AG08396 (cell line): Measurements from ENCODE around the gene BAZ1B.
"Not testable (repeated sequence)": the region's sequence is repeated elsewhere in the genome, so short reads cannot be mapped to it uniquely, and the experiment has no call there.

Experiments used
- DNase-seq: peaks from one replicate; pipeline ENCODE4 v3.0.0; 2012; ENCODE audit warnings: low spot score, mixed read lengths

The BAZ1B gene

DNA sequence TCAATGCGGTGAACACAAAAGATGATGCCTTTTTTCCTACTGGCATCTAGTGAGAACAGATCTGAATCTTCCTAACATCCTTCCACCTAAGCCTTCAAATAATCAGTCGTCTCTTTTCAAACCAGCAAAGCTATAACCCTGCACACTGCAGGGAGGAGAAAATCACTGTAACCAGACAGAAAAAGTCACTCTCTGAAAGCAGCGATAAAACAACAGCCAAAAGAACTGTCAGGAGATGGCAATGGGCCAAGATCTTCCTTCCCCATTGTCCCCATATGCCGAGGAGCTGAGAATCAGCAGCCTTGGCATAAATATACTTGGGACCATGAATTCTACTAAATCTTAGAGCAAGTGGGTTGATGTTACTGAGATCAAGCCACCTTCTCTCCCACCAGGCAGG, 75.4 kb downstream of the BAZ1B start:
- DNase-seq: no peak

GRCh38 chr7:73443548-73444255, 78.4 kb downstream of the BAZ1B start:
- DNase-seq: no peak

DNA sequence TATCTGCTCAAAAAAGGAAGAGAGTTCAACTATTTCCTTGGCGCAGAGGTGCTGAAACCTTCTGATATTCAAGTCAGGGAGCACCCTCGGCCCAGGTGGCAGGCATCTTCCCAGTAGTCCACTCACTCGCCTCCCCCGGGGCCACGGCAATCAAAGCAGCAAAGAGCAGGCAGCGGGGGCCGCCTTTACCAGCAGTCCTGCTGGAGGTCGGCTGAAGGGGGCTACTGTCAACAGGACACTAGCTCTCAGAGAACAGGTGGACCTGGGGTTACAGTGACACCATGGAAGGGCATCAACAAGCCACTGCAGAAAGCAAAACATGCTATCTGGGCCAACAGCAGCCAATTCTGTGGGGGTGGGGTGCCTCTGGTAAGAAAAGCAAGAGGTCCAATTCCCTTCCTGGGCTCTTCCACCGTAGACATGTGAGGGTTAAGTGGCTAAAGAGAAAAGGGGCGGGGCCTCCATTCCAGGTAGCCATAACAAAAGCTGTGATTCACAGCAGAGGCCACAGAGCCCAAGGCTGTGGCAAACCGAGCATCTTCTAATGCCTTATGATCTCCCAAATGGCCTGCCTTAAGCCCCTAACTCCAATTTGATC, 79.1 kb downstream of the BAZ1B start:
- no peak for DNase-seq

- no peak for DNase-seq
Observed at GRCh38 chr7:73442222-73442902, 79.7 kb downstream of the BAZ1B start.

DNA sequence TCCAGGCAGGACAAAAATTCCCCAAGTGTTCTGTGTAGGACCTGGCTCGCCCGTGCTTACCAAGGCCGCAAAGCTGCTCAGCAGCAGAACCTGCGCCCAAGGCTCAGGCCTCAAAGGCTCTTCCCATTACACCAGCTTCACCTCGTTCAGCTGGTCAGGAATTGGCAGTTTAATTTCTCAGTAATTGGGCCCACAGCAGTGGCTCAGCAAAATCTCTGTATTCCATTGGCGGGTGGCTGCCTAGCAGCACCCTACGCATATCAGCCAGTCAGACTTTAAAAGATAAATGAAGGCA, 82.7 kb downstream of the BAZ1B start:
- no peak for DNase-seq

- DNase-seq: no peak
Observed at GRCh38 chr7:73438547-73439409, 83.3 kb downstream of the BAZ1B start.

DNA sequence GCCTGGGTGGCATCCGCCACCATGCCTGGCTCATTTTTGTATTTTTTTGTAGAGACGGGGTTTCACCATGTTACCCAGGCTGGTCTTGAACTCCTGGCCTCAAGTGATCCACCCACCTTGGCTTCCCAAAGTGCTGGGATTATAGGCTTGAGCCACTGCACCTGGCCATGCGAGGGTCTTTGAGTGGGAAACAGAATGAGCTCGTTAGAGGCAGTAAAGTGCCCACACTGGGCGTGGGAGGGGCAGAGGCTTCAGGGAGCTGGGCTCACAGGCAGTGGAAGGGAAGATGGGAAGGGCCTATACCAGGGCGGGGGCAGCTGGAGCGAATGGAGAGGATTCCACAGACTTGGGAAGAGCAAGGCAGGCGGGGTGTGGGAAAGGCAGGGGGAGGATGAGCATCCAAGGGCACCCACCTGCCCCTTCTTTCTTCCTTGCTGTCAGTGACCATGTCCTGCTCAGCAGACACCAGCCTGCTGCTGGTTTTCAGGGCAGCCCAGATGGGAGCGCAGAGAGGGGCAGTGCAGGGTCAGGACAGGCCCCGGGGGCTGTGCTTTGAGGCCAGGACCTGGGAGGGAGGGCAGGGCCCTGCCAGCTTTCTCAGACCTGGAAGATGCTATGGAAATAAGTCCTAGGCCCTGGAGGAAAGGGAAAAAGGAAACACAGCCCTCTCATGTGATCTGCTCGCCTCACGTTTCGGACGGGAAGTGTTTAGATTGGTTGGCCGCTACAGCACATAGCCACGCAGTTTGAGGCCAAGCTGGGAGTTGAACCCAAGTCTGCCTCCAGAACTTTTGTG, 84.3 kb downstream of the BAZ1B start:
- DNase-seq: no peak

DNA sequence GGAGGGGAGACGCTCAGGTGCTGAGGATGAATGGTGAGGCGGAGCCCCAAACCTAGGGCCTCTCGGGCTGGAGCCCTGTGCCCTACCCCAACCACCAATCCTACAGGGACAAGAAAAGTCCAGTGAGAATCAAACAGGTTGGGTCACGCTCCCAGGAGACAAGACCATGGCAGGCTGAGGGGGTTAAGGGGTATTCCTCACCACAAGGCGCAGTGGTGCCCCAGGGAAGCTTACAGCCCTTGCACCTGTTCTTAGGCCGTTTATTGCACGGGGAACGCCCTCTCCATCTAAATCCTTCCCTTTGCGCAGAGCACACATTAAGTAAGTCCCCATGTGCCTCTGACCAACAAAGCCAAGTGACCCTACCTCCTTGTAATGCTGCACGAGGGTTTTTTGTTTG, 85.0 kb downstream of the BAZ1B start:
- no peak for DNase-seq

- DNase-seq: no peak
Observed at GRCh38 chr7:73436031-73436929, 85.8 kb downstream of the BAZ1B start.

DNA sequence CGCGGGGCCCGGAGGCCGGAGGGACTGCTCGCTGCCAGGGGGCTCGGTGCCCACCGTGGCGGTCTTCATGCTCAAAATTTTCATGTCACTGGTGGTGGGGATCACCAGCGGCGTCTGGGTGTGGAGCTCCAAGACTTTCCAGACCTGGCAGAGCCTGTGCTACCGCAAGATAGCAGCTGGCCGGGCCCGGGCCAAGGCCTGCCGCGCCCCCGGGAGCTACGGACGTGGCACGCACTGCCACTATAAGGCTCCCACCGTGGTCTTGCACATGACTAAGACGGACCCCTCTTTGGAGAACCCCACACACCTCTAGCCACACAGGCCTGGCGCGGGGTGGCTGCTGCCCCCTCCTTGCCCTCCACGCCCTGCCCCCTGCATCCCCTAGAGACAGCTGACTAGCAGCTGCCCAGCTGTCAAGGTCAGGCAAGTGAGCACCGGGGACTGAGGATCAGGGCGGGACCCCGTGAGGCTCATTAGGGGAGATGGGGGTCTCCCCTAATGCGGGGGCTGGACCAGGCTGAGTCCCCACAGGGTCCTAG, 86.6 kb downstream of the BAZ1B start:
- DNase-seq: no peak

DNA sequence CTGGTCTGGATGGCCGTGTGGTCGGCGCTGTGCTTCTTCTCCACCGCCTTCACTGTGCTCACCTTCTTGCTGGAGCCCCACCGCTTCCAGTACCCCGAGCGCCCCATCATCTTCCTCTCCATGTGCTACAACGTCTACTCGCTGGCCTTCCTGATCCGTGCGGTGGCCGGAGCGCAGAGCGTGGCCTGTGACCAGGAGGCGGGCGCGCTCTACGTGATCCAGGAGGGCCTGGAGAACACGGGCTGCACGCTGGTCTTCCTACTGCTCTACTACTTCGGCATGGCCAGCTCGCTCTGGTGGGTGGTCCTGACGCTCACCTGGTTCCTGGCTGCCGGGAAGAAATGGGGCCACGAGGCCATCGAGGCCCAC, 87.4 kb downstream of the BAZ1B start:
- no peak for DNase-seq

DNA sequence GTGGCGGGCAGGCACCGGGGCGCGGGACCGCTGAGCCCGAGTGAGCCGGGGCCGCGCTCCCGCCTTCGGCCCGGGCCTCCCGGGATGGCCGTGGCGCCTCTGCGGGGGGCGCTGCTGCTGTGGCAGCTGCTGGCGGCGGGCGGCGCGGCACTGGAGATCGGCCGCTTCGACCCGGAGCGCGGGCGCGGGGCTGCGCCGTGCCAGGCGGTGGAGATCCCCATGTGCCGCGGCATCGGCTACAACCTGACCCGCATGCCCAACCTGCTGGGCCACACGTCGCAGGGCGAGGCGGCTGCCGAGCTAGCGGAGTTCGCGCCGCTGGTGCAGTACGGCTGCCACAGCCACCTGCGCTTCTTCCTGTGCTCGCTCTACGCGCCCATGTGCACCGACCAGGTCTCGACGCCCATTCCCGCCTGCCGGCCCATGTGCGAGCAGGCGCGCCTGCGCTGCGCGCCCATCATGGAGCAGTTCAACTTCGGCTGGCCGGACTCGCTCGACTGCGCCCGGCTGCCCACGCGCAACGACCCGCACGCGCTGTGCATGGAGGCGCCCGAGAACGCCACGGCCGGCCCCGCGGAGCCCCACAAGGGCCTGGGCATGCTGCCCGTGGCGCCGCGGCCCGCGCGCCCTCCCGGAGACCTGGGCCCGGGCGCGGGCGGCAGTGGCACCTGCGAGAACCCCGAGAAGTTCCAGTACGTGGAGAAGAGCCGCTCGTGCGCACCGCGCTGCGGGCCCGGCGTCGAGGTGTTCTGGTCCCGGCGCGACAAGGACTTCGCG, 88.0 kb downstream of the BAZ1B start:
- no peak for DNase-seq

DNA sequence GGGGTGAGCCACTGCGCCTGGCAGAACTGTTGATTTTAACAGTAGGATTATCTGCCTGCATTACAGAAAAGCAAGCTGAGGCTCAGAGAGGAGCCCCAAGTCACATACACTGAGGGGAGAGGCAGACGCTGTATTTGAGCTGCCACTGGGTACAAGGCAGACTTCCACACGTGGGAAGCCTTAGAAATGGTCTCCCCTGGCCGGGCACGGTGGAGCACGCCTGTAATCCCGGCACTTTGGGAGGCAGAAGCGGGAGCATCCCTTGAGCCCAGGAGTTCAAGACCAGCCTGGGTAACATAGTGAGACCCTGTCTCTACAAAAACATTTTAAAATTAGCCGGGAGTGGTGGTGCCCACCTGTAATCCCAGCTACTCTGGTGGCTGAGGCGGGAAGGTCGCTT, 89.4 kb downstream of the BAZ1B start:
- no peak for DNase-seq

- DNase-seq: no peak
Observed at GRCh38 chr7:73431041-73431835, 90.9 kb downstream of the BAZ1B start.

- not testable (repeated sequence) for DNase-seq
Observed at GRCh38 chr7:73430540-73430939, 91.6 kb downstream of the BAZ1B start.

- DNase-seq: no peak
Observed at GRCh38 chr7:73429622-73430505, 92.2 kb downstream of the BAZ1B start.

DNA sequence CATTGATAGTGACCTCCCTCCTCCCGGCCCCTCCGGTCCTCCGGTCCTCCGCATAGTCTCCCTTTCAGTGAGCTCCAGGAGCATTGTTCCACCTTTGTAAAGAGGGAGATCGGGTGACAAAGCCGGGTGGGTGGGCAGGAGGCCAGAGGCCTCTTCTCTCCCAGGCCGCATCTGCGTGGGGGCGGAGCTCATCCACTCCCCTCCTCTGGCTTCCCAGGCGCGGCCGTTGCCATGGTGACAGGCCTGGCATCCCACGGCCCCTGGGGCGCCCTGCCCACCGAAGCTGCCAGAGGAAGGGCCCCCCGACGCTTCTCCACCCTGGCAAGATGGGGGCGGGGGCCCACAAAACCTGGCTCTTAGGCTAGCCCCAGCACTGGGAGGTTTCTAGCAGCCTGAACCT, 92.9 kb downstream of the BAZ1B start:
- no peak for DNase-seq
